Measurements from ENCODE around the gene MARF1.
"Not testable (repeated sequence)": the region's sequence is repeated elsewhere in the genome, so short reads cannot be mapped to it uniquely, and the experiment has no call there.

MARF1 gene

DNA sequence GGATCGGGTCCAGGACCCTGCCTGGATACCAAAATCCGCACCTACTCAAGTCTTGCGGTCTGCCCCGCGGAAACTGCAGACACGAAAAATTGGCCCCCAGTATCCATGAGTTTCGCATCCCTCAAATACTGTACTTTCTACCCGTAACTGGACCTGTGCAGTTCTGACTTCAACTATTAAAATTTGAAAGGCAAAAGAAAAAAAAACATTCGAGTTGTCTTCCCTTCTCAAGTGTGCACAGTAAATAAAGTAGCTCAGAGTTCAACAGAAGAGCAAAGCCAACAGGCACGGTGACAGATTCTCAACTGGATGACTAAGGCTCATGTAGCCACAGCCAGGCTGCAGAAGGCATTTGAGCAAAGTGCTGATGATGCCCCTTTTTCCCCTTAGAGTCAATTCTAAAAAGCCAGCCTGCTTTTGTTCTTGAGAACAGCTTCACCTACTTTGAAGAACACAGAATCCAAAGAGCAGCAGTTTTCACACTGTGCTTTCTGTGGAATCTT, 32.5 kb downstream of the MARF1 start:
- FAIRE-seq (no peak), DNase-seq (ENCODE audit: insufficient read length, low spot score) (no peak)
- TF ChIP-seq POLR2A (IDR thresholded peaks at IDR 0.05; ENCODE audit: low read depth, low read length) (no peak), POU2F2 (IDR thresholded peaks at IDR 0.05; ENCODE audit: low read depth, low read length) (no peak), TAF1 (IDR thresholded peaks at IDR 0.05; ENCODE audit: low read depth, low read length) (no peak), SPI1 (IDR thresholded peaks at IDR 0.05; ENCODE audit: low read depth, low read length) (no peak), PAX5 (IDR thresholded peaks at IDR 0.05; ENCODE audit: insufficient read depth, low read length, severe bottlenecking) (no peak), POLR2AphosphoS5 (IDR thresholded peaks at IDR 0.05; ENCODE audit: low read depth, low read length) (no peak)

DNA sequence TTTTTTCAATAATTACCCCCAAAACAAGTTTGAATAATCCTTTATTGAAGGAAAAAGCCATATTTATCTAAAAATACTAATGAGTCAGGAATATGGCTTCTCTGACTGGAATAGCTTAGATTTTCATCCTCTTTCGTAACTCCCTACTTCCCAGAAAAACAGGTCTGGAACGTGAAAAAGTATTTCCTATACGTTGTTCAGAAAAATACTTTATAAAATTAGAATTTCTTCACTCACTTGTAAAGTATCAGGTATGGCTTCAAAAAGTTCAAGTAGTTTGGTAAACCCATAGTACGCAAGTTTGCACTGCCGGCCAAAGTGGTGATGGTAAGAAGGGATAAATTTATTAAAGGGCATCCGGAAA, 33.7 kb downstream of the MARF1 start:
- TF ChIP-seq POLR2A (IDR thresholded peaks at IDR 0.05; ENCODE audit: low read depth, low read length) (no peak), PAX5 (IDR thresholded peaks at IDR 0.05; ENCODE audit: insufficient read depth, low read length, severe bottlenecking) (no peak), TAF1 (IDR thresholded peaks at IDR 0.05; ENCODE audit: low read depth, low read length) (no peak), POLR2AphosphoS5 (IDR thresholded peaks at IDR 0.05; ENCODE audit: low read depth, low read length) (no peak), SPI1 (IDR thresholded peaks at IDR 0.05; ENCODE audit: low read depth, low read length) (no peak), POU2F2 (IDR thresholded peaks at IDR 0.05; ENCODE audit: low read depth, low read length) (no peak)
- FAIRE-seq (no peak), DNase-seq (ENCODE audit: insufficient read length, low spot score) (no peak)

DNA sequence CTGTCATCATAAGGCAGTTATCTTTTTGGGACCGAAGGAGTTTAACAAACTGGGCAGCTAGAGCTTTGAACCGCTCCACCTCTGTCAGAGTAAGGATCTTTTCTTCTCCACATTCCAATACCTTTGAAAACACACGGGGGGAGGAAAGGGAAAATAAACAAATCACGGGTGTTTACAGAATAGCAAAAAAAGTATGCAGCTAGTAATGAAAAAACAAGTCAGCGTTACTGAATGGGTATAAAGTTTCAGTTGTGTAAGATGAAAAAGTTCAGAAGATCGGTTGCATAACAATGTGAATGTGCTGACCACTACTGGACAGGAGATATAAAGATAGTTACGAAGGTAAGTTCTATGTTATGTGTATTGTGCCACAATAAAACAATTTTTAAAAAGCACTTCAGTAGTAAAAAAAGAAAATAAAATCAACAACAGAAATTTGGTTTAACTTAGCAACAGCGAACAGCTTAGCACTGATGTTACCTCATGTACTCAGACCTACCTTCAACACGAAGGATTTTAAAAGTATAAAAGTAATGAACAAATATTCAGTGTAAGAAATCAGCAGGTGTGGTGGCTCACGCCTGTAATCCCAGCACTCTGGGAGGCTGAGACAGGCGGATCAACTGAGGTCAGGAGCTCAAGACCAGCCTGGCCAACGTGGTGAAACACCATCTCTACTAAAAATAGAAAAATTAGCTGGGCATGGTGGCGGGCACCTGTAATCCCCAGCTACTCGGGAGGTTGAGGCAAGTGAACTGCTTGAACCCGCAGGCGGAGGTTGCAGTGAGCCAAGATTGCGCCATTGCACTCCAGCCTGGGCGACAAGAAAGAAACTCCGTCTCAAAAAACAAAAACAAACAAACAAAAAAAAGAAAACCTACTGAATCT, 34.3 kb downstream of the MARF1 start:
- TF ChIP-seq SPI1 (IDR thresholded peaks at IDR 0.05; ENCODE audit: low read depth, low read length) (no peak), POLR2AphosphoS5 (IDR thresholded peaks at IDR 0.05; ENCODE audit: low read depth, low read length) (no peak)
- FAIRE-seq: no peak
- no peak for DNase-seq (ENCODE audit: insufficient read length, low spot score)

DNA sequence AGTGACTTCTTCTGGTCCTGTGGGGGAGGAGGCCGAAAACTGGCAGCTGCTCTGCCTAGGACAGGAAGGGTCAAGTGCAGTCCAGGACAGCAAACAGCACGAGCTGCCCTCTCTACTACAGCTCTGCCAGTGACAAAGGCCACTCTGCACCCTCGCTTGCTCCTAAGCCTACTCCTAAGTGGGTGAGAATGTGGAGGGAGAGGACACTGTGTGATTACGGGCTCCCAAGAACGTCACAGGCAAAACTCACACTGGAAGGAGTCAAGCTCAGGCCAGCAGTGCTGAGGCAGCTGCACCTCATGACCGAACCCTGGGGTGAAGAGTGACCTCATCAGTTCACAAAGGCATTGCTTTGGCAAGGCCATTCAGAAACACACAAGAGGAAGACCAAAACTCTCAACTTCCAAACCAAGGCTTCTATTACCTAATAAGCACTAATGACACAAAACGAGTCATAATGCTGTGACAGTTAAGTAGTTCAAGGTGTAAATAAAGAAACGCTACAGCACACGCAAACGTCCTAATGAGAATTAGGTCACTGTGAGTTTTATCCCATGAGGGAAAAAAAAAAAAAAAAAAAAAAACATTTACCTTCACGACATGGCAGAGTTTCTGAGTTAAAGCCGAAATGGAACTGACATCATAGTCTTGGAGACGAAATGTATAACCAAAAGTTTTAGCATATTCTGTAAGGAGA, 35.1 kb downstream of the MARF1 start:
- TF ChIP-seq POLR2A (IDR thresholded peaks at IDR 0.05; ENCODE audit: low read depth, low read length) (no peak), POU2F2 (IDR thresholded peaks at IDR 0.05; ENCODE audit: low read depth, low read length) (no peak)
- no peak for FAIRE-seq
- DNase-seq (ENCODE audit: insufficient read length, low spot score): no peak

DNA sequence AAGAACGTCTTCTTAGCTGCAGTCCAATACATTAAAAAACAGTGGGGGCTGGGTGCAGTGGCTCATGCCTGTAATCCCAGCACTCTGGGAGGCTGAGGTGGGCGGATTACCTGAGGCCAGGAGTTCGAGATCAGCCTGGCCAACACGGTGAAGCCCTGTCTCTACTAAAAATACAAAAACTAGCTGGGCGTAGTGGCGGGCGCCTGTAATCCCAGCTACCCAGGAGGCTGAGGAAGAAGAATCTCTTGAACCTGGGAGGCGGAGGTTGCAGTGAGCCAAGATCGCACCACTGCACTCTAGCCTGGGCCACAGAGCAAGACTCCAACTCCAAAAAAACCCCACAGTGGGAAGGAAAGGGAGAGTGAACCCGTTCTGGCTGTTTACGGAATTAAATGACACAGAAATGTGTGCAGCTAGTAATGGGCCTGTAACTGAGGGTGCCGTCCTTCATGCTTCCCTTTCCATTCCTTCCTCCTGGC, 35.7 kb downstream of the MARF1 start:
- not testable (repeated sequence) for FAIRE-seq; DNase-seq (ENCODE audit: insufficient read length, low spot score)

DNA sequence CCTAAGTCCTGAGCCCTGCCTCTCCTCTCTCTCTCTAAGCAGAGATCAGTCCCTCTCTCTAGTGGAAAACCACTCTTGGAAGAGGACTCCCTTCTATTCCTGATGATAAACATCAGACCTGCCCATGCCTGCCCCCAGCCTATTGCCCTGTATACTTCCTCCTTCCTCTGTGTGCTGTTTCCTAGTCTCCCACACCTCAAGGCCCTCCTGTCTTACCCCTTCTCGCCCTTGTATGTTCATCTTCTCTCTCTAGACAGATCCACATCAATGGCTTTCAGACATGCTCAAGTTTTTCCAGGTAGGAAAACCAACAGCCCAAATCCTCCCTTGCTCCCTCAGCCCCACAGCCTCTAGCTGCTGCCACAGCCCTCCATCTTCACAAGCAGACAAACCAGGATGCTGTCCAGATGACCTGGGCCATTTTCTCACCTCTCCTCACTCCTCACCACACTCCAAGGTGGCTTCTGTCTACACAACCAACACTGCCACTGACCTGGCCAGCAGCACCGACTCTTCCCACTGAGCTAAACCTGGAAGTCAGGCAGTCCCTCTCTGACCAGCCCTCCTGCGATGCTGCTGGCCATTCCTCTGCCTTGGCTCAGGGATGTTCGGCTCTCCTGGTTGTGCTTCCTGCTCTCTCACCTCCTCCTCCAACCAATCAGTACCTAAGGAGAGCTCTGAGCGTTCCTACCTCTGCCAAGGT, 36.3 kb downstream of the MARF1 start:
- FAIRE-seq (no peak), DNase-seq (ENCODE audit: insufficient read length, low spot score) (no peak)
- TF ChIP-seq SPI1 (IDR thresholded peaks at IDR 0.05; ENCODE audit: low read depth, low read length): no peak
- no peak for TF ChIP-seq POLR2A (IDR thresholded peaks at IDR 0.05; ENCODE audit: low read depth, low read length)
- TF ChIP-seq PAX5 (IDR thresholded peaks at IDR 0.05; ENCODE audit: insufficient read depth, low read length, severe bottlenecking): no peak
- TF ChIP-seq POU2F2 (IDR thresholded peaks at IDR 0.05; ENCODE audit: low read depth, low read length): no peak
- no peak for TF ChIP-seq POLR2AphosphoS5 (IDR thresholded peaks at IDR 0.05; ENCODE audit: low read depth, low read length)
- no peak for TF ChIP-seq TAF1 (IDR thresholded peaks at IDR 0.05; ENCODE audit: low read depth, low read length)

DNA sequence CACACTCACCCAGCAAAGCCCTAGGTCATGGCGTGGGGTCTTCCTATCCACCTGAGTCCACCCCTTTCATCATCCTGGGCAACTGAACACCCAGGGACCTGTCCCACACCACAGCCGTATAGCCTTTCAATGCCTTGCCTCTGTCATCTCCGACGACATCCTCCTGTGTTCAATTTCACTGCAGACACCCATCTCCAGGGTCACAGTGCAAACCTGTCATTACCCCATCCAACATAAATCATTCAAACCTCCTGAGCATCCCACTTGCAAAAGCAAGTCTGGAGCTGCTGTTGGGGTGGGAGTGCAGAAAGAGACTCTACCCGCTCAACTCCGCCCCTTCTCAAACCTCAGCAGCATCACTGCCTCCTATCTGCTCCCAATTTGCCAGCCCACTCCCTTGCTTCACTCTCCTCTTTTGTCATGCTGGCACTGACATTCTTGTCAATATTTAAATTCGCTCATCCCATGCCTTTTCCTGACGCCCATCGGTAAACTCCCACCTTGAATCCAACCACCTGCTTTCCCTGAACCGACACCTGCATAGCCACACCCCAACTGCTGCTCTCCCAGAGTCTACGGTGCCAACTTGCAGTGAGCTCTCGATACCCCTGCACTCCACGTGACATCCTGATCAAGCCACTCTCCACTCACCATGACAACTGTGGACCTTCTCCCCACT, 37.0 kb downstream of the MARF1 start:
- DNase-seq (ENCODE audit: insufficient read length, low spot score) (no peak), FAIRE-seq (no peak)
- no peak for TF ChIP-seq POLR2A (IDR thresholded peaks at IDR 0.05; ENCODE audit: low read depth, low read length)
- no peak for TF ChIP-seq PAX5 (IDR thresholded peaks at IDR 0.05; ENCODE audit: insufficient read depth, low read length, severe bottlenecking)
- no peak for TF ChIP-seq TAF1 (IDR thresholded peaks at IDR 0.05; ENCODE audit: low read depth, low read length)
- TF ChIP-seq POLR2AphosphoS5 (IDR thresholded peaks at IDR 0.05; ENCODE audit: low read depth, low read length): no peak
- no peak for TF ChIP-seq POU2F2 (IDR thresholded peaks at IDR 0.05; ENCODE audit: low read depth, low read length)
- no peak for TF ChIP-seq SPI1 (IDR thresholded peaks at IDR 0.05; ENCODE audit: low read depth, low read length)

DNA sequence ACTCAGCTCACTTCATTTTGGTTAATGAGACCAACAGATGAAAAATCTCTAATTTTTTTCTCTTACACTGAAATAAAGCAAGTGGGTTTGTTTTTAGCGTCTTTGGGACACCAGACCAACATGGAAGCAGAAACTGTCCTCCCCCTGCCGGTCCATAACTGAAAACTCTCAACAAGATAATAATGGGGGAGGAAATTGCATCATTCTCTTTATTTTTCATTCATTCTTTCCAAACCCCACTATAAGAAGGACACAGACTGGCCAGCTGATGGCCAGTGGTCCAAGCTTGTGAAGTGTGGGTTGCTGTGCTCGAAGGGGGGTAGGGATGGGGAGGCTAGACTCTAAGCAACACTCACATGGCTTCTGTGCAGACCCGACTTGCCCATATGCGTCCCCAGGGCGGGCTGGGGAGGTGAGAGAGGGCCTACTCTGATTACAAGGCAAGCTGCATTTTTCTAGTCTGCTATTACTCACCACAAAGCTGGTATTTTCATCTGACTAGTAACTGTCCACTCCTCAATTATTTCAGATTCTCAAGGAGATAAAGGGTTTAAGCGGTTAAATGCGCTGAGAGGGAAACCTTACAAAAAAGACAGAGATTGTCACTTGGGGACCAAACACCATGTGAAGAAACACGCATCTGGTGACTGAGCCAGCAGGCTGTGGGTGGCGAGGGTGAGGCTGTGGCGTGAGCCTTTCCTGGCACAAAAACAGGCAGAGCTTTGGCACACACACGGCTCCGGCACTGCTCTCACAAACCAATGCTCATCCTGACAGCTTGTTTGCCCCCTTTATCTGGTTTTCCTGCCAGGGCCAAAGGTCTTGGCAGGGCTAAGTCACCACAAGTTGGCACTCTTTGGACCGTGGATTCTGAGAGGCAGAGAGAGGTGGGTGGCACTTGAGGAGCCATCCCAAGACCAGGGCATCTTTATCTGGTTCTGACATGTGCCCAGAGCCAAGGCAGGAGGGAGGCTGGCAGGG, 38.2 kb downstream of the MARF1 start:
- no peak for DNase-seq (ENCODE audit: insufficient read length, low spot score)
- no peak for FAIRE-seq
- no peak for TF ChIP-seq POLR2AphosphoS5 (IDR thresholded peaks at IDR 0.05; ENCODE audit: low read depth, low read length)
- no peak for TF ChIP-seq PAX5 (IDR thresholded peaks at IDR 0.05; ENCODE audit: insufficient read depth, low read length, severe bottlenecking)
- TF ChIP-seq POU2F2 (IDR thresholded peaks at IDR 0.05; ENCODE audit: low read depth, low read length): no peak
- no peak for TF ChIP-seq SPI1 (IDR thresholded peaks at IDR 0.05; ENCODE audit: low read depth, low read length)
- no peak for TF ChIP-seq POLR2A (IDR thresholded peaks at IDR 0.05; ENCODE audit: low read depth, low read length)
- TF ChIP-seq TAF1 (IDR thresholded peaks at IDR 0.05; ENCODE audit: low read depth, low read length): no peak

Measured in GM12891 (cell line).